ENCODE measurements around the gene ANKRD61.

DNA sequence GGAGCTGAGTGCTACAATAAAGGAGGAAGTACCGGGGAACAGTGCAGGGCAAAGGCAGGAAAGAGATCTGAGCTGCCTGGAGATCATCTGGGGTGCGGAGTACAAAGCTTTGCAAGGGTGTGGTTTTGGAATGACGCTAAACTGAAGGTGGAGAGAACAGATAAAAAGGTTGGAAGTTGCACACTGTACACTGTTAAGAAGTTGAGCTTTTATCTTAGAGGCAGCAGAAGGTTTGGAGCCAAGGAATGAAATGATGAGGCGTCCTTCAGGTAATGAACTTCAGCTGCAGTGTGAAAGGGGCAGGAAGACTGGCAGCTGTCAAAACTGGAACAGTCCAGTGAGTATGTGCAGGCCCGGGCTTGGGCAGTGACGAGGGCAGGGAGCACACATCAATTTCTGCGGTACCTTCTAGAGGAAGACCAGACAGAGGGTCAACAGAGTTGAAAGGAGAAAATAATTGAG is 7.2 kb upstream of the ANKRD61 start:
- TF ChIP-seq, protein P1, sequence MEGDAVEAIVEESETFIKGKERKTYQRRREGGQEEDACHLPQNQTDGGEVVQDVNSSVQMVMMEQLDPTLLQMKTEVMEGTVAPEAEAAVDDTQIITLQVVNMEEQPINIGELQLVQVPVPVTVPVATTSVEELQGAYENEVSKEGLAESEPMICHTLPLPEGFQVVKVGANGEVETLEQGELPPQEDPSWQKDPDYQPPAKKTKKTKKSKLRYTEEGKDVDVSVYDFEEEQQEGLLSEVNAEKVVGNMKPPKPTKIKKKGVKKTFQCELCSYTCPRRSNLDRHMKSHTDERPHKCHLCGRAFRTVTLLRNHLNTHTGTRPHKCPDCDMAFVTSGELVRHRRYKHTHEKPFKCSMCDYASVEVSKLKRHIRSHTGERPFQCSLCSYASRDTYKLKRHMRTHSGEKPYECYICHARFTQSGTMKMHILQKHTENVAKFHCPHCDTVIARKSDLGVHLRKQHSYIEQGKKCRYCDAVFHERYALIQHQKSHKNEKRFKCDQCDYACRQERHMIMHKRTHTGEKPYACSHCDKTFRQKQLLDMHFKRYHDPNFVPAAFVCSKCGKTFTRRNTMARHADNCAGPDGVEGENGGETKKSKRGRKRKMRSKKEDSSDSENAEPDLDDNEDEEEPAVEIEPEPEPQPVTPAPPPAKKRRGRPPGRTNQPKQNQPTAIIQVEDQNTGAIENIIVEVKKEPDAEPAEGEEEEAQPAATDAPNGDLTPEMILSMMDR (conservative IDR thresholded peaks at IDR 0.05 in 1 of 2, IDR thresholded peaks at IDR 0.05 in 1 of 2; ENCODE audit: extremely low read depth in 1 of 2, insufficient read depth in 1 of 2, low read depth in 1 of 2, low read length in 2 of 2), result no peak
- TF ChIP-seq EZH2 (IDR thresholded peaks at IDR 0.05; ENCODE audit: borderline replicate concordance, low read length), result no peak
